Cardiac septum (tissue), 1 donor: ENCODE results near the gene THBD. TPM values are rescaled to one million over a fixed set of nuclear protein-coding genes. Genes with fewer than 3 reads are reported as not detected.

ENCODE experiments used
- DNase-seq: peaks from one replicate; pipeline ENCODE4 v3.0.0-alpha.2; 2020; ENCODE audit warnings: low spot score
- intact Hi-C: fragments of 100-400 bp; cut with DNase I; formaldehyde crosslinking; loops from one replicate; pipeline ENCODE4 v1.14.0; 2022
- total RNA-seq: library from RNA; stranded (reverse); fragmentation: NEBNext Ultra II Directional; extraction: Animal tissue kit (Norgen Biotek cat#: 25700); gene quantifications from one replicate; pipeline ENCODE4 v1.2.1, GENCODE V29; 2021
- donor health status: DM: no; HTN: no; CAD: no.

Gene THBD
- total RNA-seq, 1 donor from 2014 or later: 27.0 TPM

DNA sequence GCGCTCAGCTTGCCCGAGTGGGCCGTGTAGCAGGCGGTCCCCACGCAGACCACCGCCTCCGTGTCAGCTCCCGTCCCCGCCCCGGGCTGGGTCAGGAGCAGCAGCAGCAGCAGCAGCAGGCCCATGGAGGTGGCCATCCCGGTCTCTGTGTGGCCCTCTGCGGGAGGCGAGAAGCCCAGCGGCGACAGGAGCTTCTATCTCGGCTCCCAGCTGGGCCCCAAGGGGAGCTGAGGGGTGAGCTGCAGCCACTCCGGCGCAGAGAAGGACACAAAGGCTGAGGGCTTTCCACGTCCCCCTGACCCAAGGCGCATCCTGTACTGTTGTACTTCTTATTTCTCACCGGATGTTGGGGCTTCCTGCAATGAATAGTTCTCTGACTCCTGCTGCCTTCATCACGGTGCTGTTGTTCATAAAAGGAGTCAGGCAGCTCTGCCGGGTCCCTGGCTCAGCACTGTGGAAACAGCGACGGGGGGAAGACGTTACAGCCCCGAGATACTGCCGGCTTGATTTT is 36.6 kb upstream of the THBD start, which contains the start of gene CD93:
Gene CD93 (minus strand): TSS at position 269 of the 511 bp plus-strand sequence. CDS start 132 bp downstream, at position 137.
- intact Hi-C loops: loop anchor here (5.0 kb wide), 1 partner anchor 46 kb away; no protein-coding TSS in a partner anchor
- DNase-seq: peak; percentile 86

DNA sequence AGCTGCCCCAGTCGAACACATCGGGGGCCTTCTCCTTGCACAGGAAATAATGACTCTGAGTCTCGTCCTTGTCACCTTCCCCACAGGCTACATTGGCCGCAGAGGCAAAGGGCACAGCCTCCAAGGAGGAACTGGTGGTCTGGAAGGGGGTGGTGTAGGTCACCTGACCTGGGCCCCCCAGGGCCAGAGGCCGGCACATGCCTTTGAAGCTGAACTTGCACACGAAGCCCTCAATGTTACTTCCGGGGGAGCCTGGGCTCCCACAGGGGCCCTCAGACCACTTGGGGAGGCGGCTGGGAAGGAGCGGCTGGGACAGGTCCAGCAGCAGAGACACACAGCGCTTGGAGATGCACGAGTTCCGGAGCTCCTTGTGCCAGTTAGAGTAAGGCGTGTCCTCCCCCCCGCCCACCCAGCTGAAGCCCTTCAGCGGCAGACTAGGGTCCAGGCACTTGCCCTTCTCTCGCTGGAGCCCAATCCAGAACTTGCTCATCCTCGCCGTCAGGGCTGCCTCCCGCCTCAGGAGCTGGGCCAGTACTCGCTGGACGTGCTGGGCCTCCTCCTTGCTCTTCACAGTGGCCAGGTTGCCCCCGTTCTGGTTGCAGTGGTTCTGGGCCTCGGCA is 36.1 kb upstream of the THBD start:
- intact Hi-C loops: loop anchor here (5.0 kb wide), 1 partner anchor 47 kb away; no protein-coding TSS in a partner anchor
- DNase-seq: no peak

DNA sequence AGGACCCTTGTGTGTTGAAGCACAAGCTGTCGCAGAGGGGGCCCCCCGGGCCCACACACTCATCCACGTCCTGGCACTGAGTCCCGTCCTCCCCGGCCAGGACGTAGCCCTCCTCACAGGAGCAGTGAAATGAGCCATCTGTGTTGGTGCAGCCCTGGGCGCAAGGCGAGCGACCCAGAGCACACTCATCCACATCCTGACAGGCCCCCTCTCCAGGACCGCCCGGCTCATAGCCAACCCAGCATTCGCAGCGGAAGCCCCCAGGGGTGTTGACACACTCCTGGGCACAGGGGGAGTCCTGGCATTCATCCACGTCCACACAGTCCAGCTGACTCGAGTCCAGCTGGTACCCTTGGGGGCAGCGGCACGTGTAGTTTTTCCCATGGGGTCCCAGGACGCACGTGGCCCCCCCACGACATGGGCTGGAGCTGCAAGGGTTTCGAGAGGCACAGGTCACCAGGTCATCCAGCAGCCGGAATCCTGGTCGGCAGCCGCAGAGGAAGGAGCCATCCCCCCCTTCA is 35.4 kb upstream of the THBD start:
- DNase-seq: no peak
- intact Hi-C loops: loop anchor here (5.0 kb wide), 1 partner anchor 47 kb away; no protein-coding TSS in a partner anchor

DNA sequence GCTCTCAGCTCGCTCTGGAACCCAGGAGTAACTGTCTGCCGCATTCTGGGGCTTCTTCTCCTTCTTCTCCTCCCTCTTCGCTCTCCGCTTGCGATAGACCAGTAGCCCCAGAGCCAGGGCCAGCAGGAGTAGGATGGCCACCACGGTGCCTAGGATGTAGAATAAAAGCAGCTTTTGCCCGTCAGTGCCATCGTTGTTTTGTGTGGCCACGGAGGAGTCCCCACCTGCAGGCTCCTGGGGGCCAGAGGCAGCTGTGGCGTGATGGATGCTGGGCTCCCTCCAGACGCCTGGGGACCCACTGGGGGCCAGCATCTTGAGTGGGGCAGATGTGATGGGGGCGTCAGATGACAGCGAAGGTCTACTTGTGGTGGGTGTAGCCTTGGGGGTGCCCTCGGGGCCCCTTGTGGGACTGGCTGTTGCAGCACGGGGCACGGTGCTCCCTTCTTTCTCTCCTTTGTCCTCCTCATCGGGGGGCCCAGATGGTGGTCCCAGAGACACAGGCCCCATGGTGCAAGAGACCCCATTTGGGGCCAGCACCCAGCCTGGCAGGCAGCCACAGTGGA is 34.9 kb upstream of the THBD start:
- DNase-seq: no peak
- intact Hi-C loops: no loop called here

DNA sequence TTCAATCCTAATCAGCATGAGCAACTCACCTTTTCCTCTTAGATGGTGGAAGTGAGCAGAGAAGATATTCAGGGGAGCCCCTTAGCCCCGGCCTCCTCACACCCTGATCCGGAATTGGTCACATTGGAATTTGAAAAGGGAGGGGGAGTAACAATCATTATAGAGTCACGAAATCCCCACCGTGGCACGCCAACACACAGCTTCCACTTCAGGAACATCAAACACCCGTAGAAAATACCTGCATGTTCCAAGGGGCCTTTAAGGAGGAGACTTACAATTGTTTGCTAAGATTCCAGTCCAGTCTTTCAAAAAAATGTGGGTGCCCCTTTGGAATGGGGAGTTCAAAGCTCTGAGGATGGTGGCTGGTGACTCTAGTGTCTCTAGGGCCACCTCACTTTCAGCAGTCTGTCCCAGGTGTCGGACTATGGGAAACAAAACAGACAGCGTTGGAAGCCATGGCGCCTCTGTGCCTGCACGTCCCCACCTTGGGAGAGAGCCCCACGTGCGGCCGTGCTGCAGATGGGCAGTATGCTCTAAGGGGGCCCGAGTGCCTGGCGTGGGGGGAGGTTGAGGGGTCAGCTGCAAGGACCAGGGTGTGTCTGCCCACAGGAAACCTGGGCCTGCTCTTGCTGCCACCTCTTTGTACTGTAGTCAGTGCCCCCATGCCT is 34.2 kb upstream of the THBD start:
- DNase-seq: no peak
- intact Hi-C loops: no loop called here

DNA sequence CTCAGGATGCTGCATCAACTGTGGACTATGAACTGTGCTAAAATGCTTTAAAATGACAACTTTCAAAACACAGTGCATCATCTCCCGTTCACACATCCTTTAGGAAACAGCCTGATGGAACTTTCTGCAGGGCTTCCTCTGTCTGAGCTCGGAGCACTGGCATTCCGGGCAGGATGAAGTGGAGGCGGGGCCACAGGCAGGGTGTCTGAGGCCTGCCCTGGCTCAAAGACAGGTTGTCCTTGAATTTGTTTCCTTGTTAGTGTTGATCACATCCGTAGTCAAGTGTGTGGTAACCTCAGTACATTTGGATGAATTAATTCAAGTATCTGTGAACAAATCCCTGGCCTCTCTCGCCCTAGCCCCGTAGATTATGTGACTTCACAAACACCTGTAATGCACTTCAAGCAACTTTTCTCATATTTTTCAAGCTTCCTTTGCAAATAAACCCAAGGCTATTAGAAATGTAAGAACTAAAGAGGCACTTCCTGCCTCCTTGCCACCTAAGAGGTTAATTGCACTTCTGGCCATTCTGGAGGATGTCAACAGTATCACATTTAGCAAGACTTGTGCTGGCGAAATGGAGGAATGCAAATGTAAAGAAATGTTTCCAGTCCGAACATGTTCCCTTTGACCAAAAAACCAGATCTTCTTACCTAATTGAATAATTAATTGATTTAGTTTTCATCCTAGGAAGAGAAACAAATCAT is 33.5 kb upstream of the THBD start:
- intact Hi-C loops: no loop called here
- no peak for DNase-seq

DNA sequence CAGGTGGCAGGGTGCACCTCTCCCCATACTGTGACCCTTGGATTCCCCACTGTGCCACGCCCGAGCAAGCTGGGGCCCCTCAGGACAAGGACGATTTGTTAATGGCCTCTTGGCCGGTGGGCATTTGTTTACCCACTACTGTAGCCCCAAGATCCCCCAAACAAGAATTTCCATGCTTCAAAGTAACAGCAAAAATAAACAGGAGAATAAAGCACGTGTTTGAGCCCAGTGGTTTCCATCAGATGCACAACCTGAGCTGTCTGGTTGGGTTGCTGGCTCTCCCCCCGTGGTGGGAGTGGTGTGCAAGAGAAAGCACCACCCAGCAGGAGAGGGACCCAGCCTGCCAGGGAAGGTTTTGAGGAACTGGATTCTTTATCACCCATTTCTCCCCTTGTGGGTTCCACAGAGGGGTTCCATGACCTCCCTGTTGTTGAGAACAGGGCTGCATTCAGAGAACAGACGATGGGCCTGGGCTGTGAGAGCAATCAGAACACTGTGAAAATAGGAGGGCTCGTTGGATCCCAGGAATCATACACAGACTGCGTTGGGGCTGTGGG is 31.9 kb upstream of the THBD start:
- no peak for DNase-seq
- intact Hi-C loops: no loop called here

DNA sequence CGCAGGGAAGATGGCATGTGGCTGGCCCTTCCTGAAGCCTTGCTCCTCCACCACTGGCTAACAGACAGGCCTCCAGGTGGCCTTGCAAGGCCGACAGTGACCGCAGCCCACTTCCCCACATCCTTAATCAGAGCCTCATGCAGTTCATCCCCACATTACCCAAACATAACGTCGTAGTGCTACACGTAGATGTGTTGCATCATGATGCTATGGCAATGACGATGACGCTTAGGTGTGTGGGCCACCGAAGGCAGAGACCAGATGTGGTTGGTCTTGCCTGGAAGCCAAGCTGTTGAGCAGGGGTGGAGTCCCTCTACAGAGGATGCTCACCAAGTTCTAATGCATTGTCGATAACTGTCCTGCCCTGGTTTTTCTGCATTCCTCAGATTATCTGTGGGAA is 31.0 kb upstream of the THBD start:
- intact Hi-C loops: no loop called here
- DNase-seq: no peak

DNA sequence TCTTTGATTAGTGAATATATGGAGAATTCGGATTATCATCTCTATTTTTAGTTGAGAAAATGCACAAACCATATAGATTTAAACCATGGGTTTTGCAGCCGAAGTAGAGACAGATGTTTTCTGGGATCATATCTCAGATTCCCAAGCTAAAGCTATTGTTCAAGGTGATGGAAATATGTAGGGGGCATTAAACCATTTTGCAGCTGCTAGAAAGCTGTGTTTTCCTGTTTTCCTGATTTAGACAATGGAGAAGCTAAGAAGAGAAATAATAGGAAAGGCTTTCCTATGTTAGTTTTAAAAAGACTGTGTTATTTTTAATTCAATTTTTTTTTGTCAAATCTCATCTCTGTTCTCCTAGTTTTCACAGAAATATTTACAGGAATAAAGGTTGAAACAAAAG is 30.5 kb upstream of the THBD start:
- intact Hi-C loops: no loop called here
- DNase-seq: no peak

DNA sequence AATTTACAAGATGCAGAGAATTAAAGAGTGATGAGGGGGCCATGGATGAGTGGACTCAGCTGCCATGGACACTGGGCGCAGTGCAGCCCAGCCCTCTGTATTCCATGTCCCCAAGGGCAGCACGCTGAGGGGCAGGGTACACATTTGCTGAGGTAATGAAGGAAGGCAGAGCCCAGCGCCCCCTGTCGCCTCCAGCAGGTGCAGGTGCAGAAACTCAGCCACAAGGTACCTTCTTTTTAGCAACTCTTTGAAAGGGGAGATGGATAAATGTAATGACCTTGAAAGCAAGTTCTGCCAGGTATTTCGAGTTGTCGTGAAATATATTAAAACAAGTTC is 29.5 kb upstream of the THBD start:
- DNase-seq: no peak
- intact Hi-C loops: no loop called here

DNA sequence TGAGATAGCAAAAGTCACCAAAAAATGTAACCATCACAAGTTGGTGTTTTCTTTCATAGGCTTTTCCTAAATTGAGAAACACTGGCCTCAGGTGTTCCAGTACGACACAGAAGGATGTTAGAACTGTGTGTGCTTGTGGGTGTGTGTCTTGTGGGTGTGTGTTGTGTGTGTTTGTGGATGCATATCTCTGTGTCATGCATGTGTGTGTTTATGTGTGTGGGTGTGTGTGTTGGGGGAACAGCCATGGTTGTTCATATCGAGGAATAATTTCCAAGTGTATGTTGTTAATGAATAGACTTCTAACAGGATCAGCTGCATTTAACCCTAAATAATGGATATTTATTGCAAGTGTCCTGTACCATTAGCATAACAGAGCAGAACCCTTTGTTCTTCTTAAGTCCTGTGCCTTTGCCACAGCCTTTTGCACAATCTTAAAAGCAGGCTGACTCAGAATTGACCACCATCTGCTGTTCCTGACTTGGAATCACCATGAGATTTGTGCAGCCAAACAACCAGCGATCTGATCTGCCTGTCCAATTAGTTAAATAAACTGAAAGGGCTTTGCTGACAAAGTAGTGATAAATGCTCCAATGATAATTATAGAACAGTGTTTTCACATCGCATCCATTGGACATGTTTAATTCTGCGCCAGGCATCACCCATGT is 29.0 kb upstream of the THBD start:
- no peak for DNase-seq
- intact Hi-C loops: no loop called here

DNA sequence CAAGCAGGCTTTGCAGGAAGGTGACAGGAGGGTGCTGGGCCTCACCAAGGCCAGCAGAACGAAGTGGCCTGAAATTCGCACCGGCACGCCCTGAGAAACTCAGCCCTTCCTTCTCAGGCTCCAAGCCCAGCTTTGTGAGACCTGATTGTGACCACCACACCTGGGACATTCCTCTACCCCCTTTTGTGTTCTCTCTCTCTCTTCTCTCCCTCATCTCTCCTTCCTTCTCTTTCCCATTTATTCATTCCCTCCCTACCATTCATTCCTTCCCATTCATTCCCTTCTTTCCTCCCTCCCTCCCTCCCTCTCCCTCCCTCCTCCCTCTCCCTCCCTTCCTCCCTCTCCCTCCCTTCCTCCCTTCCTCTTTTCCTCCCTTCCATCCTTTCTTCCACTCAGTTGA is 27.8 kb upstream of the THBD start:
- intact Hi-C loops: no loop called here
- no peak for DNase-seq

DNA sequence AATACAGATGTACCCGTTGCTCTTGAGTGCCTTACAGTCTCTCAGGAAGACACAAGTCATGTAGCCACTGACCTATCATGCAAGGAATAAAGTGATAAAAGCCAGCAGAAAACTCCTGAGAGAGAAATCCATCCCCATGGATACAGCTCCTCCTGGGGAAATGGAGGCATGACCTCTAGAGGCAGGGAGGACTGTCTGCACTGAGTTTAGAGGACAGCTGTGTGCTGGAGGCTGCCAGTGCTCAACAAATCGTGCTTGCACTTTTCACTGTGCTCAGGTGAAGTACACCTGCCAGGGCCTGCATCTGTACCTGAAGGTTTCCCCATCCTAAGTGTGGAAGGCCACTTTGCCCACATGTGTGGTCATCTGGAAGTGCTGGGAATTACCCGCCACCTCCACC is 24.6 kb upstream of the THBD start:
- DNase-seq: no peak
- intact Hi-C loops: no loop called here

DNA sequence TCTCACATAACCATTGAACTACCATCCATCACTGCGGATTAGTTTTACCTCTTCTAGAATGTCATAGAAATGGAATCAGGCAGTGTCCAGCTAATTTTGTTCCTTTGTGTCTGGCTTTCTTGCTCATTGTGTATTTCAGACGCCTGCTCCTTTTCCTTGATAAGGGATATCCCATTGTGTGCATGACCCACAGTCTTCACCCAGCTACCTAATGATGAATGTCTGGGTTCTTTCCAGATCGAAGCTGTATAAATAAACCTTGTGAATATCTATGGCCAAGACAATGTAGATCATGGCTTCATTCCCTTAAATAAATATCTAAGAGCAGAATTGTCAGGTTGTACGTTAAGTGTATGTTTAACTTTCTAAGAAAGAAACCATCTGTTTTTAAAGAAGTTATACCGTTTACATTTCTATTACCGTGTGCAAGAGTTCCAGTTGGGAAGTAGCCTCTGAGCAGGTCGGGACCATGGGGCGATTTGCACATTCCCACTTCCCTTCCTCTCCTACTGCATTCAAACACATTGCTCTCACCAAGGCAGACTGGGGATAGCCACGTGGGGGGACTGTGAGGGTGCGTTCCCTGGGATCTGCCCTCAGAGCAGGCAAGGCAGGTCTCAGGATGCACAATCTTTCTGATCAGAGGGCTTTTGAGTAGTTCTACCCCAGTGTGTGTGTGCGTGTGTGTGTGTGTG is 23.6 kb upstream of the THBD start:
- DNase-seq: no peak

DNA sequence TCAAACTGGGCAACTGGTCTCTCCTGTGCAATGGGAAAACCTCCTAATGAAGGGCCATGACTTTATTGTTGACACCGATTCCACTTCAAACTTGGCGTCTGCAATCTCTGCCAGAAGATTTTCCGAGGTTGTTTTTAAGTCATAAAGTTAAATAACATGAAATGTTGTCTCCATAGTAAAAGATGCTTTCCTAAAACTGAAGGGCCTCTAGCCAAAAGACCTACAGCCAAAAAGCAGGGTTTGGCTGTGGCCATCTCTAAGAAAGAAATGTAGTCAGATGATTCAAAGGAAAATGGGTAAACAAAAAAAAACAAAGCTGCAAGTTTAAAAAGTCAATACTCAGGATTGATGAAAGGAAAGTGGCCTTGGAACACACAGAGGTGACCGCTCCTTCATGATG is 22.5 kb upstream of the THBD start:
- intact Hi-C loops: no loop called here
- DNase-seq: no peak

More for the DNA sequence above, 23.6 kb upstream of the THBD start:
- intact Hi-C loops: no loop called here

DNA sequence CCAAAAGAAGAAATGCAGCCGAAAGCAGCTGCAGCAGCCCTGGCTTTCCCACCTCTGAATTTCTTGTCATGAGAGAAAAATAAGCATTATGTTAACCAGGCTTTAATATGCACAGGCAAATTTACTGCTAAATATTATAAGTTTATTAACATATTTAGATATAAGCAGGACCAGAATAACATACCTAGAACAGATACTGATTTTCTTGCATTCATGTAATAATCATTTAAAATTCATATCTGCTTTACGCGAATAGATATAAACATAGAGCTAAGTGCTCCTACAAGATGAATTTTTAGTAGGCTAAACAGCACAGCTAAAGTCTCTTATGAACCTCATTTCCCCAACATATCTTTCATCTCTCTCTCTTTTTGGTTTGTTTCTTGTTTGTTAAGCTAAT is 21.9 kb upstream of the THBD start:
- intact Hi-C loops: no loop called here
- DNase-seq: no peak

DNA sequence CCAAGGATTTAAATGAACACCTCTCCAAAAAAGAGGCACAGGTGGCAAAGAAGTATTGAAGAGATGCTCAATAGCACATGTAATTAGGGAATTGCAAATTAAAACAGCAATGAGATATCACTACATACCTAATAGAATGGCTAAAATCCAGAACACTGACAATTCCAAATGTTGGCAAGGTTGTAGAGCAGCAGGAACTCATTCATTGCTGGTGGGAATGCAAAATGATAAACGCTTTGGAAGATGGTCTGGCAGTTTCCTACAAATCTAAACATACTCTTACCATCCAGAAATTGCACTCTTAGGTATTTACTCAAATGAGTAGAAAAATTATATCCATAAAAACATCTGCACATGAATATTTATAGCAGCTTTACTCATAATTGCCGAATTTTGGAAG is 19.6 kb upstream of the THBD start:
- intact Hi-C loops: loop anchor here (10.0 kb wide), 1 partner anchor 274 kb away; no protein-coding TSS in a partner anchor
- DNase-seq: no peak

DNA sequence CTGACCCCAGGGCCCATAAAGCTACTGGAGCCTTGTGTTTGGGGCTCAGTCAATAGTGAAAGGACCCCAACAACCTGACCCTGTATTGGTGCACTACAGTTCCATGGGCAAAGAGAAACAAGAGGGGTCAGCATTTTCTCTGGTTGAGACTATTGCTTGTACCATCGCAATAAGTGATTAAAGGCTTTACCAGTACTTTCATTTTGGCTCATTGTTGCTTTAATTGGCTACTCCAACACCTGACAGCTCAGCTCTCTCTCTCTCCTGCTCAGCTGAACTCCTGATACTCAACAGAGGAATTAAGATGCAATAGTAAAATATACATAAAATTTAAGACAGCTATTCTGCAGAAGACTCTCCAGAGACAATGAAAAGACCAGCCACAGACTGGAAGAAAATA is 18.8 kb upstream of the THBD start:
- intact Hi-C loops: loop anchor here (10.0 kb wide), 1 partner anchor 273 kb away; no protein-coding TSS in a partner anchor
- DNase-seq: no peak

DNA sequence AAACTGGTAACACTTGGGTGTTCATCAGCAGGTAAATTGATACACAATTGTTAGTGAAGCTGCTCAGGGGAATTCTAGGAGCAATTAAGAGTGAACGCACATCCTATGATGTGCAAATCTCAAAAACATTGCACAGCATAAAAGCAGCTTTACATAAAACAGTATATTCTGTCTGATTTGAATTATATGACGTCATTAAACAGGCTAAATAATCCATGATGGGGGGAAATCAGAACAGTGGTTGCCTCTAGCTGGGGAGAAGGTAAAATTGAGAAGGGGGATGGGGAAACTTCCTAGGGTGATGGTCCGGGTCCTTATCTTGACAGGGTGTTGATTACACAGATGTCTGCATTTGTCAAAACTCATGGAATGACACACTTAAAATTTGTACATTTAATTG is 17.3 kb upstream of the THBD start:
- no peak for DNase-seq
- intact Hi-C loops: loop anchor here (10.0 kb wide), 1 partner anchor 272 kb away; no protein-coding TSS in a partner anchor
